Endodermal cell (in vitro differentiated cells): Measurements from ENCODE around the gene OTOG. TPM values are rescaled to one million over a fixed set of nuclear protein-coding genes. Genes with fewer than 3 reads are reported as not detected.

Source experiments
- DNase-seq: peaks from one replicate; pipeline ENCODE4 v3.0.0-alpha.2; 2017
- H3K27ac ChIP-seq: 2 replicates; pipeline ENCODE4 v1.5.1; 2013; ENCODE audit warnings: mild to moderate bottlenecking, low read depth, low read length, moderate library complexity
- H3K27me3 ChIP-seq: 2 replicates; pipeline ENCODE4 v1.6.1; 2013; ENCODE audit warnings: mild to moderate bottlenecking, low read length, moderate library complexity; ENCODE audit not compliant: insufficient read depth, control insufficient read depth, poor library complexity, severe bottlenecking
- H3K36me3 ChIP-seq: 2 replicates; pipeline ENCODE4 v1.7.0; 2013; ENCODE audit warnings: mild to moderate bottlenecking, low read length, moderate library complexity; ENCODE audit not compliant: control insufficient read depth, insufficient read depth
- H3K4me1 ChIP-seq: one replicate; pipeline ENCODE4 v1.7.0; 2013; ENCODE audit warnings: low read length; ENCODE audit not compliant: control insufficient read depth, insufficient read depth
- H3K4me3 ChIP-seq: 2 replicates; pipeline ENCODE4 v1.5.1; 2013; ENCODE audit warnings: mild to moderate bottlenecking, low read length, moderate library complexity
- H3K9ac ChIP-seq: 2 replicates; pipeline ENCODE4 v1.6.1; 2013; ENCODE audit warnings: mild to moderate bottlenecking, low read length, moderate library complexity; ENCODE audit not compliant: poor library complexity, severe bottlenecking; ENCODE audit errors: extremely low read depth
- H3K9me3 ChIP-seq: 2 replicates; pipeline ENCODE4 v1.6.1; 2013; ENCODE audit warnings: mild to moderate bottlenecking, low read length, moderate library complexity; ENCODE audit not compliant: control insufficient read depth
- H3K27ac Mint-ChIP-seq: 2 replicates; pipeline ENCODE4 v1.8.0; 2020; ENCODE audit warnings: mixed read lengths
- H3K27me3 Mint-ChIP-seq: 2 replicates; pipeline ENCODE4 v1.8.0; 2021; ENCODE audit warnings: mild to moderate bottlenecking, mixed read lengths; ENCODE audit not compliant: insufficient read depth
- H3K36me3 Mint-ChIP-seq: 2 replicates; pipeline ENCODE4 v1.8.0; 2020; ENCODE audit warnings: low read depth, mixed read lengths
- H3K4me1 Mint-ChIP-seq: 2 replicates; pipeline ENCODE4 v1.8.0; 2020; ENCODE audit warnings: mixed read lengths
- H3K4me3 Mint-ChIP-seq: 2 replicates; pipeline ENCODE4 v1.8.0; 2020; ENCODE audit warnings: mild to moderate bottlenecking, moderate library complexity, mixed read lengths
- H3K9me3 Mint-ChIP-seq: 2 replicates; pipeline ENCODE4 v1.8.0; 2020; ENCODE audit warnings: mild to moderate bottlenecking, mixed read lengths
- WGBS, 2 experiments: methylation state at CpG; one replicate each; pipeline versions ENCODE4 v1.1.5 to v1.1.7; 2013; ENCODE audit warnings: missing lambda C conversion rate in 2 of 2, mixed read lengths in 1 of 2; ENCODE audit not compliant: insufficient coverage in 1 of 2, insufficient read length in 1 of 2; 5-methylcytosine and 5-hydroxymethylcytosine counted together
- total RNA-seq, 2 donors: library from RNA; stranded (reverse); fragmentation: NEBNext Ultra II Directional in 1 of 2; extraction: Animal tissue kit (Norgen Biotek cat#: 25700) in 1 of 2; gene quantifications; 2 replicates in 1 of 2; 3 replicates in 1 of 2; pipeline ENCODE4 v1.2.1, GENCODE V29; 2021
- TF ChIP-seq, protein P1 (sequence below): fragments of 200-600 bp; sonication (generic); conservative IDR thresholded peaks from 2 replicates; pipeline ENCODE4 v1.5.0; 2021; ENCODE audit warnings: antibody characterized with exemption, mild to moderate bottlenecking

Gene OTOG
- total RNA-seq, 2 donors from 2014 or later = 0.33 to 0.55 TPM

DNA sequence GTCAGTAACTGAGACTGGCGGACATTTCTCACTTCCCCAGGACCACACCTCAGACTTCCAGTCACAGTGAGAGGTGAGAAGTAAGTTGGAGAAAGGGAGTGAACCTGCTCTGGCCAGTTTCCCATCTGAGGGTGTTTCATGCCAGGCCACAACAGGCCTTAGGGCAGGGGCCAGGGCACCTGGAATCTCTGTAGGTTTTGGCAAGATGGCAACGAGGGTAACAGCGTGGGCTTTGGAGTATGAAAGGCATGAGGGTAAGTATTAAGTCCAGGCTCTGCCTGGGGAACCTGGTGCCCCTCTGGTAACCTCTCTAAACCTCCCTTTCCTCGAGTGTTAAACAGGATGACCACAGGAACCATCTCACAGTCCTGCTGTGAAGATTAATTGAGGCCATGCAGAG lies 41.9 kb upstream of the OTOG start:
- 65 to 91% methylated on average over 2 to 4 of the region's 4 CpGs for WGBS, 2 experiments
- Mint-ChIP-seq H3K4me3 (no peak overlapping the region), H3K36me3 (no peaks in the 10 kb centered on the region), H3K9me3 (no peaks in the 10 kb centered on the region), H3K27ac (no peak overlapping the region), H3K4me1 (no peaks in the 10 kb centered on the region), H3K27me3 (peaks cover 32% of the 10 kb centered on the region)
- Histone ChIP-seq H3K27me3 (no peaks in the 10 kb centered on the region), H3K4me1 (no peaks in the 10 kb centered on the region), H3K9ac (no peak overlapping the region), H3K36me3 (no peaks in the 10 kb centered on the region), H3K4me3 (no peak overlapping the region), H3K9me3 (no peaks in the 10 kb centered on the region), H3K27ac (no peak overlapping the region)
- no peak for DNase-seq
- TF ChIP-seq, protein P1, sequence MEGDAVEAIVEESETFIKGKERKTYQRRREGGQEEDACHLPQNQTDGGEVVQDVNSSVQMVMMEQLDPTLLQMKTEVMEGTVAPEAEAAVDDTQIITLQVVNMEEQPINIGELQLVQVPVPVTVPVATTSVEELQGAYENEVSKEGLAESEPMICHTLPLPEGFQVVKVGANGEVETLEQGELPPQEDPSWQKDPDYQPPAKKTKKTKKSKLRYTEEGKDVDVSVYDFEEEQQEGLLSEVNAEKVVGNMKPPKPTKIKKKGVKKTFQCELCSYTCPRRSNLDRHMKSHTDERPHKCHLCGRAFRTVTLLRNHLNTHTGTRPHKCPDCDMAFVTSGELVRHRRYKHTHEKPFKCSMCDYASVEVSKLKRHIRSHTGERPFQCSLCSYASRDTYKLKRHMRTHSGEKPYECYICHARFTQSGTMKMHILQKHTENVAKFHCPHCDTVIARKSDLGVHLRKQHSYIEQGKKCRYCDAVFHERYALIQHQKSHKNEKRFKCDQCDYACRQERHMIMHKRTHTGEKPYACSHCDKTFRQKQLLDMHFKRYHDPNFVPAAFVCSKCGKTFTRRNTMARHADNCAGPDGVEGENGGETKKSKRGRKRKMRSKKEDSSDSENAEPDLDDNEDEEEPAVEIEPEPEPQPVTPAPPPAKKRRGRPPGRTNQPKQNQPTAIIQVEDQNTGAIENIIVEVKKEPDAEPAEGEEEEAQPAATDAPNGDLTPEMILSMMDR = no peak

DNA sequence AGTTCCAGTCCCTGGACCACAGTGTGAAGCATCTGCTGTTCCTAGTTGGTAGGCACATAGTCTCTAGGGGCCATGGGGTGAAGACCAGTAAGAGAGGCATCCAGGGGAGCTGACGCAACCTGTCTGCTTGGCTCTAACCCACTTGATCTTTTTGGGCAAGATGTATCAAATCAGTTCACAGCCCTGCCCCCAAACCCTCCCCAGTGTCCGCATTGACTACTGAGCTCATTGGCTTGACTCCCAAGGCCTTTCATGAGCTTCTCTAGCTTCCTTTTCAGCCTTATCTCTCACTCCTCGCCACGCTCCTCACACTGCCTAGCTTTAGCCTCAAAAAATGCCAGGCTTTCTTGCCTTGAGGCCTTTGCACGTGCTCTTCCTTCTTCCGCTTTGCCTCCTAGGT lies 40.7 kb upstream of the OTOG start:
- Histone ChIP-seq H3K9me3 (no peaks in the 10 kb centered on the region), H3K36me3 (no peaks in the 10 kb centered on the region), H3K27me3 (no peaks in the 10 kb centered on the region), H3K27ac (no peak overlapping the region), H3K4me3 (no peak overlapping the region), H3K4me1 (no peaks in the 10 kb centered on the region), H3K9ac (no peak overlapping the region)
- no peaks in the 10 kb centered on the region for H3K9me3 Mint-ChIP-seq
- no peak overlapping the region for H3K27ac Mint-ChIP-seq
- 93% methylated on average over 6 of the region's 6 CpGs for WGBS, 2 experiments
- no peak overlapping the region for H3K4me3 Mint-ChIP-seq
- H3K36me3 Mint-ChIP-seq = no peaks in the 10 kb centered on the region
- H3K4me1 Mint-ChIP-seq = no peaks in the 10 kb centered on the region
- no peak for DNase-seq
- TF ChIP-seq, protein P1 = no peak
- H3K27me3 Mint-ChIP-seq = peaks cover 27% of the 10 kb centered on the region

DNA sequence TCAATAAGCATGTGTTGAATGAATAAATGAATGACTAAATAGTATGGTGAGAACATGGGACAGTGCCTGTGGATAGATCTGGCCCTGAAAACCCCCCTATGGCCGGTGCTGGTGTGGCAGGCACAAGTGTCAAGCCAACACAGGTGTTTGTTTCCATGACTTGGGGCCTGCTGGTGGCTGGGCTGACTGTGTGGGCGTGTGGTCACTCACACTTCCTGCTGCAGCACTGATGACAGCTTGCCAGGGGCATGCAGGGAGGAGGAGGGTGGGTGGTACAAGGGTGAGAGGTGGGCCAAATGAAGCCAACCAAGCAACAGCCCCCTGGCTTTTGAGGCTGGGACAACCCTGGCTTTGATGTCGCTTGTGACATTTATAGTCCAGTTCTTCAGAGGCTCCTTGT lies 40.1 kb upstream of the OTOG start:
- no peak overlapping the region for H3K4me3 ChIP-seq
- H3K9ac ChIP-seq = no peak overlapping the region
- no peaks in the 10 kb centered on the region for H3K4me1 ChIP-seq
- DNase-seq = no peak
- Mint-ChIP-seq H3K4me3 (no peak overlapping the region), H3K4me1 (peaks cover 2% of the 10 kb centered on the region), H3K27me3 (peaks cover 26% of the 10 kb centered on the region), H3K9me3 (no peaks in the 10 kb centered on the region), H3K36me3 (no peaks in the 10 kb centered on the region), H3K27ac (no peak overlapping the region)
- H3K27ac ChIP-seq = no peak overlapping the region
- TF ChIP-seq, protein P1 = peak; percentile 31
- H3K36me3 ChIP-seq = no peaks in the 10 kb centered on the region
- no peaks in the 10 kb centered on the region for H3K27me3 ChIP-seq
- no peaks in the 10 kb centered on the region for H3K9me3 ChIP-seq
- 57 to 76% methylated on average over 1 to 3 of the region's 3 CpGs for WGBS, 2 experiments
